ENCODE measurements around the gene SLC17A1.

The SLC17A1 gene

GRCh38 chr6:25832670-25833069 lies 818 bp upstream of the SLC17A1 start:
- no peak overlapping the region for H3K27ac ChIP-seq

GRCh38 chr6:25832307-25832662 lies 433 bp upstream of the SLC17A1 start:
- TF ChIP-seq CTCF (conservative IDR thresholded peaks at IDR 0.05) = no peak
- H3K27ac ChIP-seq = no peak overlapping the region

More at GRCh38 chr6:25832670-25833069, 818 bp upstream of the SLC17A1 start:
- TF ChIP-seq CTCF (conservative IDR thresholded peaks at IDR 0.05) = no peak

GRCh38 chr6:25830458-25830857 lies 1.4 kb downstream of the SLC17A1 start:
- TF ChIP-seq CTCF (conservative IDR thresholded peaks at IDR 0.05) = no peak
- no peak overlapping the region for H3K27ac ChIP-seq

GRCh38 chr6:25829375-25829774 lies 2.5 kb downstream of the SLC17A1 start:
- no peak for TF ChIP-seq CTCF (conservative IDR thresholded peaks at IDR 0.05)
- H3K27ac ChIP-seq = no peak overlapping the region

GRCh38 chr6:25821341-25821740 lies 10.5 kb downstream of the SLC17A1 start:
- no peak overlapping the region for H3K27ac ChIP-seq
- TF ChIP-seq CTCF (conservative IDR thresholded peaks at IDR 0.05) = no peak

GRCh38 chr6:25816252-25816651 lies 15.6 kb downstream of the SLC17A1 start:
- no peak overlapping the region for H3K27ac ChIP-seq

GRCh38 chr6:25815194-25815593 lies 16.7 kb downstream of the SLC17A1 start:
- no peak overlapping the region for H3K27ac ChIP-seq
- TF ChIP-seq CTCF (conservative IDR thresholded peaks at IDR 0.05) = no peak

More at GRCh38 chr6:25816252-25816651, 15.6 kb downstream of the SLC17A1 start:
- no peak for TF ChIP-seq CTCF (conservative IDR thresholded peaks at IDR 0.05)

- H3K27ac ChIP-seq = no peak overlapping the region; the same call in 1 of the 2 replicates
- no peak for TF ChIP-seq CTCF (conservative IDR thresholded peaks at IDR 0.05)
Measured at GRCh38 chr6:25804804-25805203, 27.0 kb downstream of the SLC17A1 start.
